Suppressor macrophage treated with lipopolysaccharide for 1 hour (primary cell): ENCODE data around the gene RBBP6.
"Not testable (repeated sequence)": the region's sequence is repeated elsewhere in the genome, so short reads cannot be mapped to it uniquely, and the experiment has no call there.

ENCODE experiments used
- DNase-seq, 3 donors: peaks; one replicate each; pipeline ENCODE4 v3.0.0-alpha.2; 2020 to 2022

Gene RBBP6

GRCh38 chr16:24539295-24539849 lies at the start of gene RBBP6:
TSS of gene RBBP6 (plus strand) at chr16:24539566. CDS start at chr16:24540627, 1,061 bp downstream.
- peak; percentile 99 to 100 (median 100) for DNase-seq

GRCh38 chr16:24490866-24491265 lies 48.5 kb upstream of the RBBP6 start:
- no peak for DNase-seq

- DNase-seq: no peak
Observed at GRCh38 chr16:24491731-24492130, 47.6 kb upstream of the RBBP6 start.

- no peak for DNase-seq
Observed at GRCh38 chr16:24493821-24494220, 45.5 kb upstream of the RBBP6 start.

GRCh38 chr16:24495207-24495606 lies 44.2 kb upstream of the RBBP6 start:
- not testable (repeated sequence) for DNase-seq

- no peak for DNase-seq
Observed at GRCh38 chr16:24497440-24497839, 41.9 kb upstream of the RBBP6 start.

GRCh38 chr16:24499193-24499814 lies 40.1 kb upstream of the RBBP6 start:
- DNase-seq: peak; percentile 45 to 61 (median 54)

- peak; percentile 69 to 83 (median 78) for DNase-seq
Observed at GRCh38 chr16:24504472-24505345, 34.7 kb upstream of the RBBP6 start.

- no peak for DNase-seq
Observed at GRCh38 chr16:24505959-24506358, 33.4 kb upstream of the RBBP6 start.

GRCh38 chr16:24507959-24508480 lies 31.3 kb upstream of the RBBP6 start:
- no peak for DNase-seq

GRCh38 chr16:24508614-24509013 lies 30.8 kb upstream of the RBBP6 start:
- no peak for DNase-seq

- DNase-seq: no peak
Observed at GRCh38 chr16:24509536-24509935, 29.8 kb upstream of the RBBP6 start.

- no peak for DNase-seq
Observed at GRCh38 chr16:24511174-24511573, 28.2 kb upstream of the RBBP6 start.

- no peak for DNase-seq
Observed at GRCh38 chr16:24511792-24512191, 27.6 kb upstream of the RBBP6 start.

GRCh38 chr16:24514096-24514495 lies 25.3 kb upstream of the RBBP6 start:
- DNase-seq: no peak

- DNase-seq: no peak
Observed at GRCh38 chr16:24515186-24515585, 24.2 kb upstream of the RBBP6 start.

GRCh38 chr16:24516900-24517669 lies 22.3 kb upstream of the RBBP6 start:
- DNase-seq: peak; percentile 90 to 94 (median 90)

- no peak for DNase-seq
Observed at GRCh38 chr16:24518498-24518897, 20.9 kb upstream of the RBBP6 start.

- DNase-seq: no peak
Observed at GRCh38 chr16:24520983-24521382, 18.4 kb upstream of the RBBP6 start.

- no peak for DNase-seq
Observed at GRCh38 chr16:24522751-24523150, 16.6 kb upstream of the RBBP6 start.

GRCh38 chr16:24523569-24523968 lies 15.8 kb upstream of the RBBP6 start:
- no peak for DNase-seq

GRCh38 chr16:24524855-24525677 lies 14.3 kb upstream of the RBBP6 start:
- peak; percentile 86 to 95 (median 95) for DNase-seq
